NCI-H1694 treated with DMSO at 0.1 percent for 48 hours (cell line): ENCODE results near the gene KNOP1.
"Not testable (repeated sequence)": the region's sequence is repeated elsewhere in the genome, so short reads cannot be mapped to it uniquely, and the experiment has no call there.

ENCODE experiments used
- DNase-seq: peaks from one replicate; lab custom pipeline; 2025; lab: John Stamatoyannopoulos, UW

Gene KNOP1

DNA sequence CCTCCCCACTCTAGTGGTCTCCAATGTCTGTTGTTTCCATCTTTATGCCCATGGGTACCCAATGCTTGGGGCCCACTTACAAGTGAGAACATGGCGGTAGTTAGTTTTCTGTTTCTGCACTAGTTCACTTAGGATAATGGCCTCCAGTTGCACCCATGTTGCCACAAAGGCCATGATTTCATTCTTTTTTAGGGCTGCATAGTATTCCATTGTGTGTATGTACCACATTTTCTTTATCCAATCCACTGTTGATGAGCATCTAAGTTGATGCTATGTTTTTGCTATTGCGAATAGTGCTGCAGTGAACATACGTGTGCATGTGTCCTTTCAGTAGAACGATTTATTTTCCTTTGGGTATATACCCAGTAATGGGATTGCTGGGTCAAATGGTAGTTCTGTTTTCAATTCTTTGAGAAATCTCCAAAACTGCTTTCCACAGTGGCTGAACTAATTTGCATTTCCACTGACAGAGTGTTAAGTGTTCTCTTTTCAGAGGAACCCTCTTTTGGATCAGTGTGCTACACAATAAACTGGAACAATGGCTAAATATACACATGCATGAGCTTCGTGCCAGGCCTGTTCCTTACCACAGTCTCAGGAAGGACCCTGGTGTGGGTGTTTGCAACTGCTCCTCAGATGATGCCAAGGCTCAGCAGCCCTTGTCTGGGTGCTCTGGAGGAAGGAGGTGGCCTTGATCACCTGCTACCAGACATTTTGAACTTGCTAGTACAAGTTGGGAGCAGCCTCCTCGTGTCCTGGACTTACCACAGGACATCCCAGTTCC, 34.4 kb downstream of the KNOP1 start:
- DNase-seq: no peak

DNA sequence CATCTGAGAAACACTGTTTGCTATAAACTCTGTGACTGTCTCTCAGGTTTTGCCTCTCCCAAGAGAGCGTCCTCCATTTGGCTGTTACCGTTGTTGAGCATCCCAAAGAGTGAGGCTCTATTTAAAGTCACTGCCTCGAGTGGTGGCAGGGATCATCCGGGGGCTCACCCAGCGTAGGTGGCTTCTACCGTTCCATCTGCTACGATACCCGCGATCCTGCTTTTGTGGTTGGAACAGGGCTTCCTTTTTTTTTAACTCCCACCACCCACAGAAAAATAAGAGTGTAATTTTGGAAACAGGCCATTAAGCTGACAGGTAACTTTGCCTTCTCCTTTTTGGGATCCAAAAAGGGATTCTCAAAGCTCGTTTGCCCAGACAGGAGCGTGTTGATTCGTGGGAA, 36.4 kb downstream of the KNOP1 start:
- no peak for DNase-seq

DNA sequence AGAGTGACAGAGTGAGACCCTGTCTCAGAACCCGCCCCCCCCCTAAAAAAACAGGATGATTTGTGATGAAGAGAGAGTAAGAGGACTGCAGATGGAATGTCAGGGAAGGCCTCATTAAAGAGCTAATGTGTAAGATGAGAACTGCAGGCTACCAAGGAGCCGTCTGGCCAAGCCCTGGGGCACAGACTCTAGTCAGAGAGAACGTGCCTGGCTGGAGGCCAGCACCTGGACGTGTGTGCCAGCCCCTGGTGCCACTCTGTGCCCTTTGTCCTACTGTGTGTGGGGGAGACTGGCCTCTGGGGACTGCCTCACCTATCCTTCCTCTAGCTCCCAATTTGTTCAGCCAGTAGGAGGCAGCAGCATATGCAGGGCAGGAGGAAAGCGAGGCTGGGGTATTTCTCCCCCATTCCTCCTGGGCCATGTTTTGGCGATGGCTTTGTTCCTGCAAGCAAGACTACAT, 37.1 kb downstream of the KNOP1 start:
- no peak for DNase-seq

DNA sequence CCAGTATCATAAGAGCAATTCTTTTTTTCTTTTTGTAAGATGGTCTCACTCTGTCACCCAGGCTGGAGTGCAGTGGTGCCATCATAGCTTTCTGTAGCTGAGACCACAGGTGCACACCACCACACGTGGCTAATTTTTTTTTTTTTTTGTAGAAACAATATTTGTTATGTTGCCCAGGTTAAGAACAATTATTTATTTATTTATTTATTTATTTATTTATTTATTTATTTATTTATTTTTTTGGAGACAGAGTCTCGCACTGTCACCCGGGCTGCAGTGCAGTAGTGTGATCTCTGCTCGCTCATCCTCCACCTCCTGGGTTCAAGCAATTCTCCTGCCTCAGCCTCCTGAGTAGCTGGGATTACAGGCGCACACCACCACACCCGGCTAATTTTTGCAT, 38.7 kb downstream of the KNOP1 start:
- not testable (repeated sequence) for DNase-seq

GRCh38 chr16:19678804-19679203, 39.2 kb downstream of the KNOP1 start:
- no peak for DNase-seq

GRCh38 chr16:19677402-19677801, 40.6 kb downstream of the KNOP1 start:
- no peak for DNase-seq

GRCh38 chr16:19674485-19674884, 43.5 kb downstream of the KNOP1 start:
- no peak for DNase-seq

DNA sequence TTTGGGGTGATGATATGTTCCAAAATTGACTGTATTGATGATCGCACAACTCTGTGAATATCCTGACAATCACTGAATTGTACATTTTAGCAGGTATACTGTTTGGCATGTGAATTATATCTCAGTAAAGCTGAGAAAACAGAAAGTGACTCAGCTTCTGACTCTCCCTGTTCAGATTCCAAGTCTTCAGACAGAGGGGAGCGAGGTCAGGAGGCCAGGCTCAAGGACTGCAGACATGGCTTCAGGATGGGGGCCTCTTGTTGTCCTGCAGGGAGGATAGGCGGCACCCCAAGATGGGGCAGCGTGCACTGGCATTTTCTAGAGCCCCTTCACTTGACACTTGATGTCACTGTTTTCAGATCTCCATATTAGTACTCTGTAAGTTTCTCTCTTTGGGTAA, 45.6 kb downstream of the KNOP1 start:
- DNase-seq: no peak

DNA sequence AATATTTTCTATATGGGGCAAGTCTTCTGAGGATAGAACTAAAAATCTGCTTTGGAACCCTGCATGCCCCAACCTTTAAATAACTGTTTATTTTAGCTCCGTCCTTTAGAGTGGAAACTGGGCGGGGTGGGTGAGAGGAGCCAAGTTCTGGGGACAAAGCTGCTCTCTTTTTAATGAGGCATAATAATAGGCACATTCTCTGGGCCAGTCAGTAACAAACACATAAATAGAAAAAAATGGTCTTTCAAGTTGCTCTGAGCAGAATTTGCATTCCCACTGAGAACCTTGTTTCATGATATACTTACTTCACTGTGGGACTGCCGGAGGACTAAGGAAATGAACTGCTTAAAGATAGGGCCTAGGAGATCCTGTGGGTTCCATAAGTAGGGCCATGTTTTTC, 51.5 kb downstream of the KNOP1 start:
- no peak for DNase-seq

DNA sequence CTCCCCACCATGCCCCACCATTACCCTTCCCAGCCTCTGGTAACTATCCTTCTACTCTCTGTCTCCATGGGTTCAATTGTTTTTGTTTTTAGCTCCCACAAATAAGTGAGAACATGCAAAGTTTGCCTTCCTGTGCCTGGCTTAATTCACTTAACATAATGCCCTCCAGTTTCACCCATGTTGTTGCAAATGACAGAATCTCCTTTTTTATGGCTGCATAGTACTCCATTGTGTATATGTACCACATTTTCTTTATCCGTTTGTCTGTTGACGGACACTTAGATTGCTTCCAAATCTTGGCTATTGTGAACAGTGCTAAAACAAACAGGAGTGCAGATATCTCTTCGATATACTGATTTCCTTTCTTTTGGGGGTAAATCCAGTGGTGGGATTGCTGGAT, 52.7 kb downstream of the KNOP1 start:
- not testable (repeated sequence) for DNase-seq

- DNase-seq: no peak
Observed at GRCh38 chr16:19664166-19664565, 53.9 kb downstream of the KNOP1 start.

- no peak for DNase-seq
Observed at GRCh38 chr16:19662351-19662750, 55.7 kb downstream of the KNOP1 start.

DNA sequence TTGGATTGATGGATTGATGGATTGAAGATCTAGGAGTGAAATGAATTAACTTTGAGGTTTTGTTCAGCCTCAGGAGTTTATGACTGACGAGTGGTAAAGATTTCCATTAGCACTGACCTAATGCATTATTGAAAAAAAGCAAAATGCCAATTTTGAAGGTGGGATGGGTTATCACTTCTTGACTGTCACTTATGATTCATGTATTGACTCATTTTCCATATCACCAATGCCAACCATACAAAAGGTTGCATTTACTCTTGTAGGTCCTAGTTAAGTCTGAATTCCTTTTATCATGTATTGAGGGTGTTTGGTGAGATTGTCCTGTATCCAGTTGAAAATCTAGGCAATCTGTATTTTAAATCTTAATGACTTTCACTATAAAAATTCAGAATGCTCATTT, 57.6 kb downstream of the KNOP1 start:
- DNase-seq: no peak

- no peak for DNase-seq
Observed at GRCh38 chr16:19659554-19659953, 58.5 kb downstream of the KNOP1 start.

DNA sequence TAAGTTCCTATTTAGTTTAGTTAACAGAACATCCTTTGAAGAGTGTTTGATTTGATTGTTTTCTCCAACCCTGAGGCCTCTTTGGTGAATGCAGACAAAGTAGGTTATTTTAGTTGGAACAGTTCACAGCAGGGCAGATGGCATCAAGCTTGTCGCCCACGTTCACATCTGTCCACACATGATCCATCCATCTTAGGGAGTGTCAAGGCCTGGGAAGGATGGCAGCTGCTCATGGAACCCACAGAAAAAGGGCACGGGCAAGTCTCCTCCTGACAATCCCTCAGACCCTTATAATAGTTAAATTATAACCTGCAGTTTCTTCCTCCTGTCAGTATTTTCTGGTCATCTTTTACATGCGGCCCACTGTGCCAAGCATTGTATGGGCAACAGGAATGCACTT, 60.2 kb downstream of the KNOP1 start:
- DNase-seq: peak; percentile 55

DNA sequence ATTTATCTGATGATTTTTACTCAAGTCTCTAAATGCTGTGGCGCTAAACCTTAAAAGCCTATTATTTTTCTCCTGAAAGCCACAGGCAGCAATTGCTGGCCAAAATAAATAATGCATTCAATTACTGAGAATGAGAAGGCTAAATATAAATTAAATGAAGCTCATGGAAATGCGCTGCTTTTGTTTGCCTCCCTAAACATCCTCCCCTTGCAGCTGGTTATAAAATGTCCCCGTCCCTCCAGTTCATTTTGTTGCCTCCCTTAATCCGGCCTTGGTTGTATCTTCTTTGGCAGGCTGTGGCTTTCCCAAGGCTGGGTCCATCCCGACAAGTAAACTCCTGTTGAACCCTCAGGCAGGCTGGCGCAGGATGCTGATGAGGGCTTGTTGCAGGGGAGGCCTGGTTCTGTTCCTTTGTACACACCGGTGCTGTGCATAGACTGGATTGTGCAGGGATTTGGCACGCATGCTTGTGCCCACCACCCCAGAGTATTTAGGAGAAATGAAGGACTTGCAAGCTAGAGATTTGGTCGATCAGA, 62.7 kb downstream of the KNOP1 start:
- no peak for DNase-seq

DNA sequence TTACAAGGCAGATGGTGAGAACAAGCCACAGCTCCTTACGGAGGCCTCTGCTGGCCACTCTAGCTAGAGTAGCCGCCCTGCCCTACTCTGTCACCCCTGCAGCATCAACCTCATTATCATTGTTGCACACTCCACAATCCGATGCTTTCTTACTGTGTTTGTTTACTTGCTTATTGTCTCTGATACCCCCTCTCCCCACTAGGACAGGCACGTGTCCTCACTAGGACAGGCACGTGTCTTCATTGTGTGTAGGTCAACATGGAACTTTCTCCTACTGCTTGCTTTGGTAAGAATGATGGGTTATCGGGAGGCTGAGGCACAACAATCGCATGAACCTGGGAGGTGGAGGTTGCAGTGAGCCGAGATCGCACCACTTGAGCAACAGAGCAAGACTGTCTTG, 63.9 kb downstream of the KNOP1 start:
- DNase-seq: no peak
